Neural progenitor cell (in vitro differentiated cells): ENCODE measurements around the gene NKD2.

Experiments
- CTCF ChIP-seq: fragments of 200-600 bp; sonication (generic); IDR thresholded peaks from 2 replicates; pipeline ENCODE4 v1.5.1; 2017; ENCODE audit warnings: antibody characterized with exemption, mild to moderate bottlenecking
- EZH2 ChIP-seq: fragments of 200-600 bp; sonication (generic); IDR thresholded peaks from 2 replicates; pipeline ENCODE4 v1.6.1; 2017; ENCODE audit warnings: antibody characterized with exemption, mild to moderate bottlenecking, moderate library complexity
- EZH2phosphoT487 ChIP-seq: fragments of 200-600 bp; sonication (generic); IDR thresholded peaks from 2 replicates; pipeline ENCODE4 v1.6.1; 2017; ENCODE audit warnings: antibody characterized with exemption

- no peak for TF ChIP-seq CTCF
- TF ChIP-seq EZH2 = no peak
- TF ChIP-seq EZH2phosphoT487 = no peak
Measured at GRCh38 chr5:1039706-1040260, 31.2 kb downstream of the NKD2 start.
